GM19438 (cell line): ENCODE results near the gene ST6GALNAC3.
A peak's percentile ranks its signal among the peaks of the same experiment; 100 is the strongest.
"Not testable (repeated sequence)": the region's sequence is repeated elsewhere in the genome, so short reads cannot be mapped to it uniquely, and the experiment has no call there.

Source experiments
- ATAC-seq: cut with Tn5 transposase; IDR thresholded peaks from one replicate; pipeline ENCODE4 v1.9.1; 2021; ENCODE audit warnings: low read depth; ENCODE audit not compliant: unreplicated experiment

ST6GALNAC3 gene

DNA sequence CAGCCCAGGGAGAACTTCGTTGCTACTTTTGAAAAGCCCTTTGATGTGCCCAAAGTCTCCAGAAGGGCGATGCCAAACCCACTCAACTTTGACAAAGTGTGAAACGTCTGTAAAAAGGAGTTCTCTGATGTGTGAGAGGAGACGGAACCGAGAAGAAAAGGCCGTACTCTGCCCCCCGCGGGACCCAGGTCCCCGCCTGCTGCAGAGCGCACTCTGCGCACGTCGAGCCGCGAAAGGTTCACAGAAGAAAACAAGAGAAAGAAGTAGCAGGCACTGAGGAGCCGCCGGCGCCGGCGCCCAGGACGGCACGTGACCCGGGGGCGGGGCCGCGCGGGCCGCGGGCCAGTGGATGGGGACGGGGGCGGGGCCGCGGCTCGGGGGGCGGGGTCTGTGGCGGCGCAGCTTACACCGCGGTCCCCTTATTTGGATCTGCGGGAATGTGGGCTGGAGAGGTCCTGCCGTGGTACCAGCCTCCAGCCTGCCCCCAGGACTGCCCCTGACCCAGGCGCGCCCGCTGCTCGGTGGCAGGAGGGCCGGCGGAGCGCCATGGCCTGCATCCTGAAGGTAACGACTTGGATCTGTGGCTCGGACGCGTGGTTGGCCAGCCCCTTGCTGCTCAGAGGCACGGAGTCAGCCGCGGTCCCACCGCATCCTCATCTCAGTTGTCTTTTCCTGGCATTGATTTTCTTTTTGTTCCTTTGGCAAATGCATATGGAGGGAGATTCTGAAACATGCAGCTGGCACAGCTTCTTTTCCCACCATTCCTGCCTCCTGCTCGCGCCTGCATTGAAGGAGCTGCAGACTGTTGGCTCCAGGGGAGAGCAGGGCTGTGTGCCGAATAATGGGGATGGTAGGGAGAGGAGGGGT lies at the start of gene ST6GALNAC3:
Gene ST6GALNAC3 (plus strand): TSS at position 426 of the 867 bp plus-strand sequence.
- peak; percentile 94 for ATAC-seq

- ATAC-seq: no peak
Measured at GRCh38 chr1:76027341-76027740, 47.2 kb upstream of the ST6GALNAC3 start.

DNA sequence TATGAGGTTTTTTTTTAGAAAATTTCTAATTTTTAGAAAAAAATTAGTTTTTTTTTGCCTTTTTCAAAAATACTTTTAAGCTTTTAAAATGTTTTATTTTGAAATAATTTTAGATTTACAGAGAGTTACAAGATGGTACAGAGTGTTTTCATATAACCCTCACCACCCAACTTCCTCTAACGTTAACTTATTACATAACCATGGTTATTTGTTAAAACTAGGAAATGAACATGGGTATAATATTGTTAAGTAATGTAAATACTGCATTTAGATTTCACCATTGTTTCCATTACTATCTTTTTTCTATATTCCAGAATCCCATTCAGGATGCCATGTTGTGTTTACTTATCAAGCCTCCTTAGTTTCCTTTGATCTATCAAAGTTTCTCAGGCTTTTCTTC lies 45.2 kb upstream of the ST6GALNAC3 start:
- no peak for ATAC-seq

DNA sequence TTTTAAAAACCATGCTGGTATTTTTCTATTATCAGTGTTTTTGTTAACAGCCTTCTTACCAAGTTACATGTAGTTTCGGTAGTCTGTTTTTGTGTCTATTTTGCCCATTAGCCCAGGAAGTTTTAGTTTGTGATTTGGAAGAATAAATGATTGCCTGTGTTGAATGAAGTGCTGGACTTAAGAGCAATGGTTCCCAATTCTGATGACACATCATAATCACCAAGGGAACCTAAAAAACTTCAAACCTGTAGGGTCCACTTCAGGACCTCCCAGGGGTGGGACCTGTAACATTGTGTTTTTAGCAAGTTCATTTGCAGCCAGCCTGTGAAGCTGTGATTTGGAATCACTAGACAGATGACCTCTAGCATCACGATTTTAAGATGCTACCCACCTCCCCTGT lies 43.0 kb upstream of the ST6GALNAC3 start:
- no peak for ATAC-seq

DNA sequence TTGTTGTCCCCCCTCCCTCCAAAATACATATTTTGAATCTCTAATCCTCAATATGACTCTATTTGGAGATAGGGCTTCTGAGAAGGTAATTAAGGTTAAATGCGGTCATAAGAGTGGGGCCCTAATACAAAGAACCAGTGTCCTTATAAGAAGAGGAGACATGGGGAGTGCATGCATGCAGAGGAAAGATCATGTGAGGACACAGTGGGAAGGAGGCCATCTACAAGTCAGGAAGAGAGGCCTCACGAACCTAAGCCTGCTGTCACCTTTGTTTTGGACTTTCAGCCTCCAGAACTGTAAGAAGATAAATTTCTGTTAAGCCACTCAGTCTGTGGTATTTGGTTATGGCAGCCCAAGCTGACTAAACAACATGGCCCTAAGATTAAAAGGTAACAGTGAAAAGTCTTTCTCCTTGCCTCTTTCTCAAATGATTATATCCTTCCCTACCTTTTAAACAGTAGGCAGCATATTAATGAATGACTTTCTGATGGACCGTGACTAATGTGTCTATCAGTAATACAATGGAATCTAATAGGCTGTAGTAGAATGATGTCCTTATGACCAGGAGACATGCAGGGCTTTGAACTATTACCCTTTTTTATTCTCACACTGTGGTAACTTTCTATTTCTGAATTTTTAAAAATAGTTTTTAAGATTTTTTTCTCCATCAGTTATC lies 40.6 kb upstream of the ST6GALNAC3 start:
- ATAC-seq: no peak

DNA sequence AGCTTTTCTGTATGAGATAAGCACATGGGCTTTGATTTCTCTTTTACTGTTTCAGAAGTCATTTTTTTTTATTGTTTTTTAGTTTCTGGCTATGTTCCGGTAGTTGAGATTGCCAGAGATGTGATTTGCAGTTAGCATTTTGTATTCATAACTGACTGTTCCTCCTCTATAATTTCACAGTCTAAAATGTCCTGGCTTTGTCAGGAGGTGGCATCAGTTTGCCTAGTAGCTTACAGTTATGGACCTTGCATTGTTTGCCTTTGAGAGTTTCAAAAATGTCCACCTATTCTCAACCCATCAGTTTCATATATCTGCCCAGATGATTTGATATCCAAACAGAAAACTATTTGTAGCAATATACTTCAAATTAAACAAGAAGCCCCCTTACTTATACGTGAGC lies 39.5 kb upstream of the ST6GALNAC3 start:
- no peak for ATAC-seq

DNA sequence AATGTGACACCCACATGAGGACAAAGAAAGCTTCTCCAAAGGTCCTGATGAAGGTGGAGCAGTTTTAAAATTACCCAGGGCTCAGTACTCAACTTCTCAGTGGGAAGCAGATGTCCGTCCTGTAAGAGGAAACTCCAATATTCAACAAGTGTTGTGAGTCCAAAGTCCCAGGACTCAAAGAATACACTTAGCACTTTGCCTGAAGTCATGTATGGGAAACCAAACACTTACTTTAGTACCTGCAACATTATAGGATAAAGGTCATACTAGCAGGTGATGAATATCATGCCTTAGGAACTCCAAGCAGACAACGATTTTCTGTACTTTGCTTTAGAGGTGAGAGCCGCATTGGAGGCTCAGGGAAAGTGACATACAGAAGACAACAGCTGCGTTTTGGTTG lies 37.2 kb upstream of the ST6GALNAC3 start:
- no peak for ATAC-seq

DNA sequence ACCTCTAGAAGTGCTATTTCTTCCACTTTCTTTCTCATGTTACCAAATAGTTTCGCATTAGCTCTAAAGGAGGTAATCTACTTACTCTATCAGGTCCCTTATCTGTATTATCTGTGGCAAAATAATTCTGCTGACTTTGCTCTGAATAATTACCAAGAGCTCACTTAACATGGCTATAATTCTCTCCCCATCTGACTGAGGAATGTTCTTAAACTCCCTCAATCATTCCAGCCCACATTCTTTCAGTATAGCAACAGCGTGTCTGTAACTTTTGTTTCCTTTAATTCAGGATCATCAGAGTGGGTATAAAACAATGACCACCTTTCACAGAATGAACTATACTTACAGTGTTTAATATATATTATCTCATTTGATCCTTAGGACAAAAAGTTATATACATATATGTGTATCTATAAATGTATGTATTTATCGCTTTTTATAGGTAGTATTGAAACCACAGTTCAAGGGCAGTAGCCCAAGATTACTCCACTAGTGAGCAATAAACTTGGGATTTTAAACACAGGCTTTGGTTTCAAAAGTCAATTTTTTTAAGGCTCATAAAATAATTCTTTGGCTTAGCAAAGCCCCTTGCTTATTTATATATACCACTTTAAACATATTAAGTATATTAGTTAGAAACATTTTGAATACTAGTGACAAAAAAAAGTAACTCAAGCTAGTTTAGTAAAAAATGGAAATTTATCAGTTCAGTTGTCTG lies 36.1 kb upstream of the ST6GALNAC3 start:
- no peak for ATAC-seq

- ATAC-seq: no peak
Measured at GRCh38 chr1:76046149-76046548, 28.4 kb upstream of the ST6GALNAC3 start.

- ATAC-seq: no peak
Measured at GRCh38 chr1:76048219-76048618, 26.3 kb upstream of the ST6GALNAC3 start.

DNA sequence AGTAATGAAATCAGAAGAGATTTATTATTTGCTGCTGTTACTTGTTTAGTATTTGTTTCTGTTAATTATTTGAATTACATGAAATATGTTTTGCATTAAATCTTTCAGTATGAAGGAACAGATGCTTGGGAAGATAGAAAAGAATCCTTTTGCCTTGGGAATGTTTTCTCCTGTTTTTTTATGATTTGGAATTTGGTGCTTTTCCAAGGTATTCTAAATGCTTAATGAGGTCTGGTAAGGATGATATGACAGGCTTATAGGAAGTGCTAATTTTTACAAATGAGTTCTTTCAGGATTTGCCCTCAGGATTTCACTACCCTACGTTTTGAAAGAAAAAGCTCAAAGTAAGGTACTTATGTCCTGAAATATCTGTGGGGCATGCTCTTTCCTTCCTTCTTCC lies 25.6 kb upstream of the ST6GALNAC3 start:
- no peak for ATAC-seq

DNA sequence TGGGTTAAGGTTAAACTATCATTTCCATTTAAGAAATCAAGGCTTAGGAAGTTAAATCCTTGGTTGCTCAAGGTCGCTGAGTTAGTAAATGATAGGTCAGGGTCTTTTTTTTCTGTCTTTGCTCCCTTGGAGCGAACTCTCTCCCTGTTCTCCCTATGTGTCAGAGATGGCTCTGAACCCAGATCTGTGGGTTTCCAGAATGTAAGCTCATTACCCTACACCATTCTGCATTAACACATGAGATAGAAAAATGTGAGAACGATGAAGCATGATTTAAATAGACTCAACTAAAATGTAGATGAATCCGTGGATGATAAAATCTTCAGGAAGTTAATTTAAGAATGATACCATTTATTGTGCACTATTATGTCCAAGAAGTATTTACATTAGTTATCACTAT lies 25.0 kb upstream of the ST6GALNAC3 start:
- no peak for ATAC-seq

DNA sequence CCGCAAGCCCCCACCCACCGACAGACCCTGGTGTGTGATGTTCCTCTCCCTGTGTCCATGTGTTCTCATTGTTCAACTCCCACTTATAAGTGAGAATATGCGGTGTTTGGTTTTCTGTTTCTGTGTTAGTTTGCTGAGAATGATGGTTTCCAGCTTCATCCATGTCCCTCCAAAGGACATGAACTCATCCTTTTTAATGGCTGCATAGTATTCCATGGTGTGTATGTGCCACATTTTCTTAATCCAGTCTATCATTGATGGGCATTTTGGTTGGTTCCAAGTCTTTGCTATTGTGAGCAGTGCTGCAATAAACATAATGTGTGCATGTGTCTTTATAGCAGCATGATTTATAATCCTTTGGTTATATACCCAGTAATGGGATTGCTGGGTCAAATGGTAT lies 24.5 kb upstream of the ST6GALNAC3 start:
- ATAC-seq: not testable (repeated sequence)

DNA sequence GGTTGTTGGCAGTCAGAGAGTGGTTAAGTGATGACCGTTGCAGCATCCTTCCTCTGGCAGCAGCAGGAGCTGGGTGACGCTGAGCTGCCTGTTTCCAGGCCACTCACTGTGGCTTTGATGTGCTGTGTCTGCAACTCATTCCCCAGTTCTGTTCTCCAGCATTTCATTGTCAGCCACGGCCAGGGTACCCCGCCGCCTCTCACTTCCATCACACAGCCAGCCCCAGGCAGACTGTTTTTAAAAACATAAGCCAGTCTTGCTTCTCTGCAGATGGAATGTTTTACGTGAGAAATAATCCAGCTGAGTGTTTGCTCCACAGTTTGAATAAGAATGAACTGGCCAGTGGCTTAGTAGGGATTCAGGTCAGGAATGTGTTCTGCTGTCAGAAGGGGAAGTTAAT lies 21.5 kb upstream of the ST6GALNAC3 start:
- no peak for ATAC-seq

GRCh38 chr1:76054359-76054758 lies 20.2 kb upstream of the ST6GALNAC3 start:
- ATAC-seq: no peak

GRCh38 chr1:76055987-76056386 lies 18.6 kb upstream of the ST6GALNAC3 start:
- ATAC-seq: no peak

GRCh38 chr1:76059451-76059850 lies 15.1 kb upstream of the ST6GALNAC3 start:
- ATAC-seq: no peak

DNA sequence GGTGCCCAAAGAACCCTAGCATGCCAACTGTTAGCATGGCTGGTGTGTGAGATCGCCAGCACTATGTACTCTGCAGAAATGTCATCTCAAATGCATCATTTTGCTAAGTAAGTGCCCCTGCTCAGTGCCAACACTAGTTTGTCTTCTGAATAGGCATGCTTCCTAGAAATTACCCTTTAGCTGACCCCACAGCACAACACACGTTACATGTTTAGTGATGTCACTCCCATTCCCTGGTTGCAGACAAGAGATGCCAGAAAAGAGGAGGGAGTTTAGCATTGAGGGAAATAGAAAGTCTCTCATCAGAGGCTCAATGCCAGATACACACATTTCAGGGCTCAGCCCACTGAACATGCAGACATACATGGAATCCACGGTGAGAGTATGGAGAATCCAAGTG lies 9.3 kb upstream of the ST6GALNAC3 start:
- ATAC-seq: no peak

GRCh38 chr1:76066394-76066793 lies 8.2 kb upstream of the ST6GALNAC3 start:
- no peak for ATAC-seq

GRCh38 chr1:76068542-76068941 lies 6.0 kb upstream of the ST6GALNAC3 start:
- no peak for ATAC-seq

- ATAC-seq: no peak
Measured at GRCh38 chr1:76068953-76069561, 5.5 kb upstream of the ST6GALNAC3 start.
